ENCODE data around the gene LYL1. TPM values are rescaled to one million over a fixed set of nuclear protein-coding genes. Genes with fewer than 3 reads are reported as not detected.

The LYL1 gene
- total and polyA plus RNA-seq, 2 of the 4 experiments (the other 2 are of a cell fraction) = 0.36 to 0.39 TPM

DNA sequence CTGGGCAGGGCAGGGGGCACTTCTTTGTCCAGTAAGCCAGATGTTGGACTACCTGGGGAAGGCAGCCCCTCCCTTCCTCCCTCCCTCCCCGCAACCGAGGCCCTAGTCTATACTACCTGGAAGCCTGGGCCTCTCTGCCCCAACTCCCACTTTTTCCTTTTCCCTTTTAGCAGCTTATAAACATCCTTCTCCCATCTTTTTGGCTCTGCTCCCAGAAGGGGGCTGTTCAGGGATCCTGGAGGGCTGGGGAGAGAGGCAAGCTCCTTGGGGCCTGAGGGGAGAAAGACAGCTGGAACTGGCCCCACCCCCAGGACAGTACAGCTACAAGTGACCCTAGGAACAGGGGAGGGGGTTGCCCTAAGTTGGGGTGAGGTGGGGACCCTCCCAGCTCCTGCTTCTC lies 44.9 kb downstream of the LYL1 start:
- POLR2A ChIA-PET (ENCODE audit: unreplicated experiment) = interaction anchor here (0.5 to 0.6 kb wide), 2 partner anchors 77 to 571 kb away, joined by 3 to 13 read pairs; no protein-coding TSS in a partner anchor
- CTCF ChIA-PET = interaction anchor here (0.9 to 1.6 kb wide), 2 partner anchors 32 to 36 kb away, joined by 3 to 8 read pairs; no protein-coding TSS in a partner anchor
- H3K56ac ChIP-seq (ENCODE audit: extremely low read depth, insufficient read depth, low read length) = no peak overlapping the region
- H2BK20ac ChIP-seq (ENCODE audit: low read depth, low read length) = 0 out of 2 replicates have a peak overlapping the region, but pooled peaks have one; percentile 28
- H3K4ac ChIP-seq (ENCODE audit: low read depth, low read length) = peak overlapping the region; percentile 100
- no peaks in the 10 kb centered on the region for H3K9me3 ChIP-seq (ENCODE audit: control insufficient read depth, insufficient read depth, low read length)
- H2BK5ac ChIP-seq (ENCODE audit: low read depth, low read length, poor library complexity, severe bottlenecking) = peak overlapping the region; percentile 100
- H4K5ac ChIP-seq (ENCODE audit: low read depth, low read length) = peak overlapping the region; percentile 58; the same call in 1 of the 2 replicates
- H3K9me1 ChIP-seq (ENCODE audit: insufficient read depth, low read length) = peaks cover 24% of the 10 kb centered on the region
- H3K4me1 ChIP-seq (ENCODE audit: control insufficient read depth, insufficient read depth, low read length) = peaks cover 67% of the 10 kb centered on the region
- peaks cover 5% of the 10 kb centered on the region; the same call in 1 of the 2 replicates for H3K36me3 ChIP-seq (ENCODE audit: control insufficient read depth, insufficient read depth, low read length)
- no peak for TF ChIP-seq MXI1 (IDR thresholded peaks at IDR 0.05; ENCODE audit: borderline replicate concordance, low read depth, low read length)
- no peak for TF ChIP-seq MAFK (IDR thresholded peaks at IDR 0.05; ENCODE audit: low read depth, low read length)
- TF ChIP-seq SMC3 (IDR thresholded peaks at IDR 0.05; ENCODE audit: low read depth, low read length) = no peak
- no peak for TF ChIP-seq NFE2L2 (IDR thresholded peaks at IDR 0.05; ENCODE audit: low read depth, low read length)
- TF ChIP-seq CEBPB (IDR thresholded peaks at IDR 0.05; ENCODE audit: low read depth, low read length) = no peak
- TF ChIP-seq RFX5 (IDR thresholded peaks at IDR 0.05; ENCODE audit: low read depth, low read length) = no peak
- TF ChIP-seq, protein P1, sequence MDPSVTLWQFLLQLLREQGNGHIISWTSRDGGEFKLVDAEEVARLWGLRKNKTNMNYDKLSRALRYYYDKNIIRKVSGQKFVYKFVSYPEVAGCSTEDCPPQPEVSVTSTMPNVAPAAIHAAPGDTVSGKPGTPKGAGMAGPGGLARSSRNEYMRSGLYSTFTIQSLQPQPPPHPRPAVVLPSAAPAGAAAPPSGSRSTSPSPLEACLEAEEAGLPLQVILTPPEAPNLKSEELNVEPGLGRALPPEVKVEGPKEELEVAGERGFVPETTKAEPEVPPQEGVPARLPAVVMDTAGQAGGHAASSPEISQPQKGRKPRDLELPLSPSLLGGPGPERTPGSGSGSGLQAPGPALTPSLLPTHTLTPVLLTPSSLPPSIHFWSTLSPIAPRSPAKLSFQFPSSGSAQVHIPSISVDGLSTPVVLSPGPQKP (IDR thresholded peaks at IDR 0.05; ENCODE audit: borderline replicate concordance, low read depth, low read length) = no peak
- TF ChIP-seq BHLHE40 (IDR thresholded peaks at IDR 0.05; ENCODE audit: low read depth, low read length) = no peak
- TF ChIP-seq RCOR1 (IDR thresholded peaks at IDR 0.05; ENCODE audit: insufficient replicate concordance, low read length) = no peak
- TF ChIP-seq, protein P2, sequence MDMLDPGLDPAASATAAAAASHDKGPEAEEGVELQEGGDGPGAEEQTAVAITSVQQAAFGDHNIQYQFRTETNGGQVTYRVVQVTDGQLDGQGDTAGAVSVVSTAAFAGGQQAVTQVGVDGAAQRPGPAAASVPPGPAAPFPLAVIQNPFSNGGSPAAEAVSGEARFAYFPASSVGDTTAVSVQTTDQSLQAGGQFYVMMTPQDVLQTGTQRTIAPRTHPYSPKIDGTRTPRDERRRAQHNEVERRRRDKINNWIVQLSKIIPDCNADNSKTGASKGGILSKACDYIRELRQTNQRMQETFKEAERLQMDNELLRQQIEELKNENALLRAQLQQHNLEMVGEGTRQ (IDR thresholded peaks at IDR 0.05; ENCODE audit: low read depth, low read length) = no peak
- TF ChIP-seq, protein P3, sequence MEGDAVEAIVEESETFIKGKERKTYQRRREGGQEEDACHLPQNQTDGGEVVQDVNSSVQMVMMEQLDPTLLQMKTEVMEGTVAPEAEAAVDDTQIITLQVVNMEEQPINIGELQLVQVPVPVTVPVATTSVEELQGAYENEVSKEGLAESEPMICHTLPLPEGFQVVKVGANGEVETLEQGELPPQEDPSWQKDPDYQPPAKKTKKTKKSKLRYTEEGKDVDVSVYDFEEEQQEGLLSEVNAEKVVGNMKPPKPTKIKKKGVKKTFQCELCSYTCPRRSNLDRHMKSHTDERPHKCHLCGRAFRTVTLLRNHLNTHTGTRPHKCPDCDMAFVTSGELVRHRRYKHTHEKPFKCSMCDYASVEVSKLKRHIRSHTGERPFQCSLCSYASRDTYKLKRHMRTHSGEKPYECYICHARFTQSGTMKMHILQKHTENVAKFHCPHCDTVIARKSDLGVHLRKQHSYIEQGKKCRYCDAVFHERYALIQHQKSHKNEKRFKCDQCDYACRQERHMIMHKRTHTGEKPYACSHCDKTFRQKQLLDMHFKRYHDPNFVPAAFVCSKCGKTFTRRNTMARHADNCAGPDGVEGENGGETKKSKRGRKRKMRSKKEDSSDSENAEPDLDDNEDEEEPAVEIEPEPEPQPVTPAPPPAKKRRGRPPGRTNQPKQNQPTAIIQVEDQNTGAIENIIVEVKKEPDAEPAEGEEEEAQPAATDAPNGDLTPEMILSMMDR (conservative IDR thresholded peaks at IDR 0.05; ENCODE audit: low read depth, low read length) = no peak
- H3K23ac ChIP-seq (ENCODE audit: low read depth, low read length) = peak overlapping the region; percentile 67; the same call in 1 of the 2 replicates
- dilution Hi-C loops (cut with HindIII; ENCODE audit: low sequenced_read_pairs, unreplicated experiment) = no loop called here
- no peak overlapping the region for H3K9ac ChIP-seq (ENCODE audit: low read depth, low read length)
- H2AFZ ChIP-seq (replicated peaks; ENCODE audit: low read length, poor library complexity) = no peak overlapping the region
- WGBS, 2 experiments (ENCODE audit: extremely low coverage in 2 of 2, insufficient read length in 1 of 2) = 33% methylated on average over 2 of the region's 2 CpGs; no CpG with 5 or more reads in 1 of the 2 experiments
- no TSS peak for BruUV-seq (replicated peaks)
- H3K4me3 ChIP-seq (ENCODE audit: insufficient read depth, low read depth, low read length) = no peak overlapping the region
- peak overlapping the region; percentile 32; the same call in 1 of the 2 replicates for H3K18ac ChIP-seq (ENCODE audit: low read depth, low read length)
- H2AK5ac ChIP-seq (ENCODE audit: low read depth, low read length) = peak overlapping the region; percentile 80
- peaks cover 42 to 88% of the 10 kb centered on the region in 2 experiments for H3K79me1 ChIP-seq (ENCODE audit: low read depth in 1 of 2, low read length in 2 of 2)
- H2BK120ac ChIP-seq (ENCODE audit: low read depth, low read length) = peak overlapping the region; percentile 100
- no peak overlapping the region for H2BK15ac ChIP-seq (ENCODE audit: low read depth, low read length)
- H4K91ac ChIP-seq (ENCODE audit: insufficient read depth, low read depth, low read length) = peak overlapping the region; percentile 100
- H3K14ac ChIP-seq (replicated peaks; ENCODE audit: low read depth, low read length) = peak overlapping the region; percentile 10; the same call in 1 of the 2 replicates
- intact Hi-C loops (cut with micrococcal nuclease) = no loop called here
- DNase-seq (peak; percentile 47), ATAC-seq (ENCODE audit: low read depth) (no peak)
- in situ Hi-C loops (cut with MboI; ENCODE audit: low sequenced_read_pairs) = no loop called here
- peak overlapping the region in 1 of 2 experiments; percentile 99; a peak in 3 of 4 replicates for H4K8ac ChIP-seq (ENCODE audit: low read depth in 2 of 2, low read length in 2 of 2)
- no peaks in the 10 kb centered on the region for H3K27me3 ChIP-seq (ENCODE audit: control insufficient read depth, insufficient read depth, low read length)
- peak overlapping the region; percentile 100 for H3K27ac ChIP-seq (ENCODE audit: insufficient read depth, low read length)
- H4K20me1 ChIP-seq (ENCODE audit: insufficient read depth, low read length) = peaks cover 10% of the 10 kb centered on the region; the same call in 1 of the 2 replicates
- H2AK9ac ChIP-seq (replicated peaks; ENCODE audit: low read depth, low read length, poor library complexity) = peak overlapping the region; percentile 87
- peak overlapping the region; percentile 7; the same call in 1 of the 2 replicates for H3K4me2 ChIP-seq (ENCODE audit: low read depth, low read length)
